ENCODE measurements around the gene TMEM203. TPM values are rescaled to one million over a fixed set of nuclear protein-coding genes. Genes with fewer than 3 reads are reported as not detected.

The TMEM203 gene, protein sequence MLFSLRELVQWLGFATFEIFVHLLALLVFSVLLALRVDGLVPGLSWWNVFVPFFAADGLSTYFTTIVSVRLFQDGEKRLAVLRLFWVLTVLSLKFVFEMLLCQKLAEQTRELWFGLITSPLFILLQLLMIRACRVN
- polyA plus RNA-seq (ENCODE audit: low read depth in 6 of 6), result 100 to 1,000 TPM; 119 to 191 (median 142) TPM

DNA sequence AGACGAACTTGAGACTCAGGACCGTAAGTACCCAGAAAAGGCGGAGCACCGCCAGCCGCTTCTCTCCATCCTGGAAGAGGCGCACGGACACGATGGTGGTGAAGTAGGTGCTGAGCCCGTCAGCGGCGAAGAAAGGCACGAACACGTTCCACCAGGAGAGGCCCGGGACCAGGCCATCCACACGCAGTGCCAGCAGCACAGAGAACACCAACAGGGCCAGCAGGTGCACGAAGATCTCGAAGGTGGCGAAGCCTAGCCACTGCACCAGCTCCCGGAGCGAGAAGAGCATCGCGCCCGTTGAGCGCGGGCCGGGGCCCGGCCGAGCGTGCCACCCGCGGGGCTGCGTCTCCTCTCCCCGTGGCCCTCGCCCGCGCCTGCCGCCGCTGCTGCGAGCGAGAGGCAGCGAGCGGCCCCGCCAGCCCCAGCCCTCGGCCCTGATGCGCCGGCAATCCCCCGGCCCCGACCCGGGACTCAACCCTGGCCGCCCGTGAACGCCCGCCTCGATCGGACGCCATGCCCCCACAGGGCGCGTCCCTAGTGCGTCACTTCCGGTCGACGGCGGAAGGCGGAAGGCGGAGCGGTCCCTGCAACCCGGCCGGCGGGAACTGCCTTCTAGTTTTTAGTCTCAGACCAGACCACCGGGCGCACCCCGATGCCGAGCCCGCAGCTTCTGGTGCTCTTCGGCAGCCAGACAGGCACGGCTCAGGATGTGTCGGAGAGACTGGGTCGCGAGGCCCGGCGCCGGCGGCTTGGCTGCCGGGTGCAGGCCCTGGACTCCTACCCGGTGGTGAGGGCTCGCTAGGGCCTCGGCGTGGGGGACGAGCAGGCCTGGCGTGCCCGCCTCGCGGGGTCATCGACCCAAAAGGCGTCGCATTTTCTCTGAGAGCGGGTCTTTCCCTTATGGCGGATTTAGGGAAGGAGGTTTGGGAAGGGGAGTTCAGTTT is at the start of gene TMEM203, which contains the start of gene NDOR1:
Gene TMEM203 (minus strand): TSS at position 523 of the 944 bp plus-strand sequence. CDS start 234 bp downstream, at position 289.
Gene NDOR1 (plus strand): TSS at position 575 of the 944 bp plus-strand sequence. CDS start 78 bp downstream, at position 653.
- peak within 1 kb of the TSS; percentile 92 to 97 (median 93) for H3K4me3 Mint-ChIP-seq
- H3K27me3 Mint-ChIP-seq, result no peaks in the 10 kb centered on the region
- ATAC-seq (ENCODE audit: low read depth in 2 of 2) (peak; percentile 61 to 64), DNase-seq (peak; percentile 93)
- H3K4me1 Mint-ChIP-seq, result peaks cover 32 to 71% (median 55%) of the 10 kb centered on the region in 3 donors
- H3K9me3 Mint-ChIP-seq, result no peaks in the 10 kb centered on the region
- no peaks in the 10 kb centered on the region for H3K36me3 Mint-ChIP-seq
- H3K27ac Mint-ChIP-seq, result peak within 1 kb of the TSS; percentile 92 to 98 (median 96)

- peak within 1 kb of the TSS; percentile 86 to 95 (median 90) for H3K4me3 Mint-ChIP-seq
- no peaks in the 10 kb centered on the region for H3K36me3 Mint-ChIP-seq
- no peaks in the 10 kb centered on the region for H3K9me3 Mint-ChIP-seq
- DNase-seq (peak; percentile 97), ATAC-seq (ENCODE audit: low read depth in 2 of 2) (peak; percentile 84 to 90)
- H3K27me3 Mint-ChIP-seq, result no peaks in the 10 kb centered on the region
- H3K27ac Mint-ChIP-seq, result peak within 1 kb of the TSS in 5 of 6 donors; percentile 63 to 73 (median 67)
- peaks cover 9 to 27% (median 22%) of the 10 kb centered on the region in 3 donors for H3K4me1 Mint-ChIP-seq
Observed at GRCh38 chr9:137254624-137255447, 49.4 kb upstream of the TMEM203 start, which contains the start of gene NELFB. Gene NELFB (plus strand): TSS chr9:137255327.

DNA sequence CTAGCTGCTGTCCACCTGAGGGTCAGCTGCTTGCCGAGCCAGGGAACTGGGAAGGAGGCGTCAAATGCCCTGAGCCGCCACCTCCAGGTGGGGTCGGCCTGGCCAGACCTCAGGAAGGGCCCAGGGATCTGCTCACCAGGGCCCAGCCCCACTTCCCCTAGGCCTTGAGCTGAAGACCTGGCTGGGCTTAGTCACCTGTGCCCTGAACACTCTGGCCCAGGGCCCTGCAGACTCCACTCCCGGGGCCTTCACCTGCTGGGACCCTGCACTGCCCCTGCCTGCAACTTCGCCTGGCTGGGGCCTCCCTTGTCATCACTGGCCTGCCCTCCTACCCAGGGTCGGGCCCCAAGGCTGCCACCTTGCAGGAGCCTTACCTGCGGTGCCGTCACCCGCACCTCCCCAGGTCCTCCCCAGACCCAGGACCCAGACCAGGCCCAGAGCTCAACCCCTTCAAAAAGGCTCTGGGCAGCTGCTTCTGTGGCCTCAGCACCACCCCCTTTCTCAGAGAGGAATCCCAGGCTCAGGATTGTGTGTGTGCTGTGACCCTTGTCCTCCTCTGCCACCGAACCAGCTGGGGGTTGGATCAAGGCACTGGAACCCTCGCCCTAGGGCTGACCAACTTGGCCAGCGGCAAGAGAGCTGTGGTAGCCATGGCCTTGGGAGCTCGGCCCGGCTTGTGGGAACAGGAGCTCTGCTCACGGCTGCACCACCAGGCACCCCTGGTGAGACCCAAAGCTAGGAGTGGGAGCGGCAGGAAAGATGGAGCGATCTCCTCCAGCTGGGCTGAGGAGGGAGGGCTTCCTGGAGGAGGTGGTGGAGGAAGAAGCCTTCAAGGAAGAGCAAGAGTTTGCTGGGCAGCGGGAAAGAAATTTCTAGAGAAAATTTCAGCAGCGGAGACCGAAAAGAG is 48.5 kb upstream of the TMEM203 start:
- no peaks in the 10 kb centered on the region for H3K27me3 Mint-ChIP-seq

GRCh38 chr9:137252555-137253506 is 47.4 kb upstream of the TMEM203 start:
- peaks cover 9 to 23% (median 22%) of the 10 kb centered on the region in 3 donors for H3K4me1 Mint-ChIP-seq
- peak overlapping the region in 3 of 8 donors; percentile 28 to 86 (median 32) for H3K4me3 Mint-ChIP-seq
- DNase-seq (no peak), ATAC-seq (ENCODE audit: low read depth in 2 of 2) (no peak)
- no peak overlapping the region for H3K27ac Mint-ChIP-seq
- H3K27me3 Mint-ChIP-seq, result no peaks in the 10 kb centered on the region
- H3K9me3 Mint-ChIP-seq, result no peaks in the 10 kb centered on the region
- H3K36me3 Mint-ChIP-seq, result no peaks in the 10 kb centered on the region

More for the DNA sequence above, 48.5 kb upstream of the TMEM203 start:
- DNase-seq, result no peak
- peaks cover 9 to 24% (median 22%) of the 10 kb centered on the region in 3 donors for H3K4me1 Mint-ChIP-seq
- H3K4me3 Mint-ChIP-seq, result peak overlapping the region; percentile 86 to 95 (median 88)
- H3K27ac Mint-ChIP-seq, result peak overlapping the region in 3 of 6 donors; percentile 63 to 73 (median 70)
- H3K9me3 Mint-ChIP-seq, result no peaks in the 10 kb centered on the region
- no peaks in the 10 kb centered on the region for H3K36me3 Mint-ChIP-seq
- ATAC-seq (ENCODE audit: low read depth in 2 of 2), result no peak

GRCh38 chr9:137251490-137252268 is 46.2 kb upstream of the TMEM203 start:
- H3K36me3 Mint-ChIP-seq, result no peaks in the 10 kb centered on the region
- no peaks in the 10 kb centered on the region for H3K27me3 Mint-ChIP-seq
- no peak overlapping the region for H3K27ac Mint-ChIP-seq
- no peaks in the 10 kb centered on the region for H3K9me3 Mint-ChIP-seq
- H3K4me3 Mint-ChIP-seq, result peak overlapping the region in 1 of 8 donors; percentile 43
- ATAC-seq (ENCODE audit: low read depth in 2 of 2) (no peak), DNase-seq (no peak)
- H3K4me1 Mint-ChIP-seq, result peaks cover 9 to 18% (median 16%) of the 10 kb centered on the region in 3 donors

GRCh38 chr9:137251194-137251461 is 45.7 kb upstream of the TMEM203 start, which contains the start of gene STPG3:
Gene STPG3 (plus strand): TSS chr9:137251286. CDS start chr9:137251287, 1 bp downstream.
- Mint-ChIP-seq H3K4me1 (peaks cover 9 to 13% (median 10%) of the 10 kb centered on the region in 3 donors), H3K27me3 (no peaks in the 10 kb centered on the region), H3K36me3 (no peaks in the 10 kb centered on the region), H3K9me3 (no peaks in the 10 kb centered on the region), H3K4me3 (peak within 1 kb of the TSS in 2 of 8 donors; percentile 21 to 43), H3K27ac (no peak within 1 kb of the TSS)
- no peak for DNase-seq
- ATAC-seq (ENCODE audit: low read depth in 2 of 2), result no peak

- H3K27ac Mint-ChIP-seq, result no peak overlapping the region
- ATAC-seq (ENCODE audit: low read depth in 2 of 2), result no peak
Observed at GRCh38 chr9:137250329-137251193, 45.1 kb upstream of the TMEM203 start.

DNA sequence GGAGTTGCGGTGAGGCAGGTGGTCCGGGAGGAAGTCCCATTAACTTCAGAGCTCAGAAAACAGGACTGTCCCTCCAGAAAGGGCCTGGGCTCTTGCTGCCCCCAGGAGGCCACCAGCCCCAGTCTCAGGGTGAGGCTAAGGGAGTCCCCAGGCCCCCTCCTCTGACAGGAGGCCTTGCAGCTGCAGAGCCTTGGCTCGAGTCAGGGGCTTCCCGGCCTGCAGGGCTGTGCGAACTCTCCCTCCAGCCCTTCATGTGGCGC is 42.4 kb upstream of the TMEM203 start:
- Mint-ChIP-seq H3K36me3 (no peaks in the 10 kb centered on the region), H3K4me3 (no peak overlapping the region), H3K27me3 (no peaks in the 10 kb centered on the region), H3K27ac (no peak overlapping the region), H3K4me1 (peaks cover 8 to 13% (median 9%) of the 10 kb centered on the region in 3 donors), H3K9me3 (no peaks in the 10 kb centered on the region)
- ATAC-seq (ENCODE audit: low read depth in 2 of 2) (no peak), DNase-seq (no peak)

More at GRCh38 chr9:137250329-137251193, 45.1 kb upstream of the TMEM203 start:
- Mint-ChIP-seq H3K4me1 (peaks cover 6 to 12% (median 9%) of the 10 kb centered on the region in 3 donors), H3K27me3 (no peaks in the 10 kb centered on the region), H3K4me3 (peak overlapping the region in 2 of 8 donors; percentile 21 to 43), H3K9me3 (no peaks in the 10 kb centered on the region), H3K36me3 (no peaks in the 10 kb centered on the region)
- no peak for DNase-seq

DNA sequence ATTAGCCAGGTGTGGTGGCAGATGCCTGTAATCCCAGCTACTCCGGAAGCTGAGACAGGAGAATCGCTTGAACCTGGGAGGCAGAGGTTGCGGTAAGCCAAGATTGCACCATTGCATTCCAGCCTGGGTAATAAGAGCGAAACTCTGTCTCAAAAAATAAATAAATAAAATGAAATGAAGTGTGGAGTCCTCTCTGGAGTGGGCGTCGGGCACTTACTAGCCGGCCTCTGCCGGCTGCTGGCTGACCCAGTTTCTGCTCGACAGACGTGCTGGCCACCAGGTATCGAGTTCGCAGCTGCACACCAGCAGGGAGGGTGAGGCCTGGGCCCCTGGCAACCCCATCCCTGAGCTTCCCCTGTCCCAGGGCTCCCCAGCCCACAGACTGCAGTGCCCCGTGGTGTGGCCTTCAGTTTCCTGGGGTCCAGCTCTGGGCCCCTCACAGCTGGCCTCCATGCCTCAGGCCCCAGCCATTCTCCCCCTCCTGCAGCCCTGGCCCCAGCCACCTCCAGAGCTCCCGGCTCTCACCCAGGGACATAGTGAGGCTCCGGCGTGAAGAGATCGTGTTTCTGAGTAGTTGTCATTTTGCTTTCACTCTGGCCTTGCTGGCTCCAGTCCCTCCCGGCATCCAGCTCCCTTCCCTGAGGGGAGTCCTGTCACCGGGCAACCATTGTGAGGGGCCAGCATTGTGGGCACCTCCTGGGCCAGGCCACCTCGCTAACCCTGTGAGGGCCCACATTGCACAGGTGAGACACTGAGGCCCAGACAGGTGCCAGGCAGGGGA is 41.9 kb upstream of the TMEM203 start:
- H3K27me3 Mint-ChIP-seq, result no peaks in the 10 kb centered on the region
- DNase-seq, result no peak
- H3K4me1 Mint-ChIP-seq, result peaks cover 14 to 16% (median 15%) of the 10 kb centered on the region in 3 donors
- peak overlapping the region in 1 of 8 donors; percentile 30 for H3K4me3 Mint-ChIP-seq
- no peak overlapping the region for H3K27ac Mint-ChIP-seq
- H3K36me3 Mint-ChIP-seq, result no peaks in the 10 kb centered on the region
- no peak for ATAC-seq (ENCODE audit: low read depth in 2 of 2)
- H3K9me3 Mint-ChIP-seq, result no peaks in the 10 kb centered on the region

All from naive B cell (primary cell).